Measurements from ENCODE around the gene SEMA4B. TPM values are rescaled to one million over a fixed set of nuclear protein-coding genes. Genes with fewer than 3 reads are reported as not detected.
"Not testable (repeated sequence)": the region's sequence is repeated elsewhere in the genome, so short reads cannot be mapped to it uniquely, and the experiment has no call there.

SEMA4B gene
- polyA plus RNA-seq, 1 donor (not counting 4 experiments of a cell fraction or from before 2014, with no cell fraction given) = 58.7 TPM

GRCh38 chr15:90270502-90271150 lies 69.5 kb downstream of the SEMA4B start:
- H3K9ac ChIP-seq (ENCODE audit: control insufficient read depth, extremely low read depth, insufficient read depth, low read length) = no peak overlapping the region
- no peaks in the 10 kb centered on the region for H3K9me3 ChIP-seq (ENCODE audit: control insufficient read depth, low read depth, low read length)
- no peak overlapping the region for H3K27ac ChIP-seq (ENCODE audit: control insufficient read depth, insufficient read depth, low read length)
- H3K79me2 ChIP-seq (ENCODE audit: control insufficient read depth, insufficient read depth, low read length) = peaks cover 60% of the 10 kb centered on the region
- no peak for TF ChIP-seq EZH2 (IDR thresholded peaks at IDR 0.05; ENCODE audit: low read length)
- TF ChIP-seq, protein P1, sequence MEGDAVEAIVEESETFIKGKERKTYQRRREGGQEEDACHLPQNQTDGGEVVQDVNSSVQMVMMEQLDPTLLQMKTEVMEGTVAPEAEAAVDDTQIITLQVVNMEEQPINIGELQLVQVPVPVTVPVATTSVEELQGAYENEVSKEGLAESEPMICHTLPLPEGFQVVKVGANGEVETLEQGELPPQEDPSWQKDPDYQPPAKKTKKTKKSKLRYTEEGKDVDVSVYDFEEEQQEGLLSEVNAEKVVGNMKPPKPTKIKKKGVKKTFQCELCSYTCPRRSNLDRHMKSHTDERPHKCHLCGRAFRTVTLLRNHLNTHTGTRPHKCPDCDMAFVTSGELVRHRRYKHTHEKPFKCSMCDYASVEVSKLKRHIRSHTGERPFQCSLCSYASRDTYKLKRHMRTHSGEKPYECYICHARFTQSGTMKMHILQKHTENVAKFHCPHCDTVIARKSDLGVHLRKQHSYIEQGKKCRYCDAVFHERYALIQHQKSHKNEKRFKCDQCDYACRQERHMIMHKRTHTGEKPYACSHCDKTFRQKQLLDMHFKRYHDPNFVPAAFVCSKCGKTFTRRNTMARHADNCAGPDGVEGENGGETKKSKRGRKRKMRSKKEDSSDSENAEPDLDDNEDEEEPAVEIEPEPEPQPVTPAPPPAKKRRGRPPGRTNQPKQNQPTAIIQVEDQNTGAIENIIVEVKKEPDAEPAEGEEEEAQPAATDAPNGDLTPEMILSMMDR (optimal IDR thresholded peaks at IDR 0.05 in 1 of 3, IDR thresholded peaks at IDR 0.05 in 1 of 3, conservative IDR thresholded peaks at IDR 0.05 in 1 of 3; ENCODE audit: extremely low read depth in 1 of 3, insufficient read depth in 2 of 3, low read length in 3 of 3) = no peak
- no peaks in the 10 kb centered on the region for H3K27me3 ChIP-seq (ENCODE audit: control insufficient read depth, extremely low read depth, insufficient read depth, low read length)
- dilution Hi-C loops (cut with MboI; ENCODE audit: extremely low pct_ligation_motif_present, low sequenced_read_pairs) = no loop called here
- no peak for FAIRE-seq
- no peak for DNase-seq (ENCODE audit: low read depth, low spot score)
- H3K36me3 ChIP-seq (ENCODE audit: control insufficient read depth in 2 of 2, extremely low read depth in 1 of 2, insufficient read depth in 2 of 2, low read length in 2 of 2) = peaks cover 13 to 34% of the 10 kb centered on the region in 2 experiments
- H4K20me1 ChIP-seq (ENCODE audit: control insufficient read depth, extremely low read depth, insufficient read depth, low read length) = peaks cover 3% of the 10 kb centered on the region
- H2AFZ ChIP-seq (ENCODE audit: control insufficient read depth, low read length) = no peak overlapping the region
- H3K4me1 ChIP-seq (ENCODE audit: control insufficient read depth, extremely low read depth, insufficient read depth, low read length) = peaks cover 16% of the 10 kb centered on the region
- peaks cover 5% of the 10 kb centered on the region for H3K9me1 ChIP-seq (ENCODE audit: control insufficient read depth, extremely low read depth, insufficient read depth, low read length)
- H3K4me3 ChIP-seq (ENCODE audit: control insufficient read depth in 2 of 3, extremely low read depth in 1 of 3, insufficient read depth in 2 of 3, low read depth in 1 of 3, low read length in 3 of 3) = no peak overlapping the region
- no peak overlapping the region for H3K4me2 ChIP-seq (ENCODE audit: control insufficient read depth, extremely low read depth, insufficient read depth, low read depth, low read length)

DNA sequence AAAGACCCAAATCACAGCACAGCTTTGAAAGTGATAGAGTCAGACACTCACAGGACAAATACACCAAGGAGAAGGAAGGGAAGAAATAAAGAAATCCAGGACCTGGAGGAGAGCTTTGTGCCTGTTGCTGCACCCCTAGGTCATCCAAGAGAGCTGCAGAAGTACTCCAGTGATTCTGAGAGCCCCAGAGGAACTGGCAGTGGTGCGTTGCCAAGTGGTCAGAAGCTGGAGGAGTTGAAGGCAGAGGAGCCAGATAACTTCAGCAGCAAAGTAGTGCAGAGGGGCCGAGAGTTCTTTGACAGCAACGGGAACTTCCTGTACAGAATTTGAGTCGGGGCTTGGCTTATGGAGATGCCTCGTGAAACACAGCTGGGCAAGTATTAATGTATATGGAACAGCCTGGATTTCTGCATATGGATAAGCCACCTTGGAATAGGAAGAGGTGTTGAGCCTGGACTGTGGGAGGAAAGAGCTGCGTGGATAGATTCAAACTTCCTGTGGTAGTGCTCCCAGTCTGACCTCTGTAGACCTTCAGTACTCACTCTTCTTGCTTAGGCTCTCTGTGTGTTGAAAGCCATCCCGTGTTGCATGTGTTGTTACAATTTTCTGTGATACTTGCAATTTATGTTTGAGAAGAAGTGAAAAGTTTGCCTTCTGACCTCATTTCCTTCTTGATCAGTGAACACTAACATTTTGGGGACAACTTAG lies 70.5 kb downstream of the SEMA4B start:
- peaks cover 51% of the 10 kb centered on the region for H3K79me2 ChIP-seq (ENCODE audit: control insufficient read depth, insufficient read depth, low read length)

GRCh38 chr15:90278467-90278866 lies 77.3 kb downstream of the SEMA4B start:
- DNase-seq (ENCODE audit: low read depth, low spot score); H3K9ac ChIP-seq (ENCODE audit: control insufficient read depth, extremely low read depth, insufficient read depth, low read length); H3K4me2 ChIP-seq (ENCODE audit: control insufficient read depth, extremely low read depth, insufficient read depth, low read depth, low read length); H3K79me2 ChIP-seq (ENCODE audit: control insufficient read depth, insufficient read depth, low read length); H3K27me3 ChIP-seq (ENCODE audit: control insufficient read depth, extremely low read depth, insufficient read depth, low read length); H3K9me1 ChIP-seq (ENCODE audit: control insufficient read depth, extremely low read depth, insufficient read depth, low read length); H3K27ac ChIP-seq (ENCODE audit: control insufficient read depth, insufficient read depth, low read length); H2AFZ ChIP-seq (ENCODE audit: control insufficient read depth, low read length); H3K4me3 ChIP-seq (ENCODE audit: control insufficient read depth in 2 of 3, extremely low read depth in 1 of 3, insufficient read depth in 2 of 3, low read depth in 1 of 3, low read length in 3 of 3); H3K9me3 ChIP-seq (ENCODE audit: control insufficient read depth, low read depth, low read length); H3K4me1 ChIP-seq (ENCODE audit: control insufficient read depth, extremely low read depth, insufficient read depth, low read length); FAIRE-seq; H3K36me3 ChIP-seq (ENCODE audit: control insufficient read depth in 2 of 2, extremely low read depth in 1 of 2, insufficient read depth in 2 of 2, low read length in 2 of 2); dilution Hi-C loops (cut with MboI; ENCODE audit: extremely low pct_ligation_motif_present, low sequenced_read_pairs); H4K20me1 ChIP-seq (ENCODE audit: control insufficient read depth, extremely low read depth, insufficient read depth, low read length): not testable (repeated sequence)

More for the DNA sequence above, 70.5 kb downstream of the SEMA4B start:
- H3K4me2 ChIP-seq (ENCODE audit: control insufficient read depth, extremely low read depth, insufficient read depth, low read depth, low read length) = no peak overlapping the region
- DNase-seq (ENCODE audit: low read depth, low spot score) = no peak
- peaks cover 5% of the 10 kb centered on the region for H3K9me1 ChIP-seq (ENCODE audit: control insufficient read depth, extremely low read depth, insufficient read depth, low read length)
- dilution Hi-C loops (cut with MboI; ENCODE audit: extremely low pct_ligation_motif_present, low sequenced_read_pairs) = no loop called here
- H3K4me1 ChIP-seq (ENCODE audit: control insufficient read depth, extremely low read depth, insufficient read depth, low read length) = peaks cover 14% of the 10 kb centered on the region
- H3K27me3 ChIP-seq (ENCODE audit: control insufficient read depth, extremely low read depth, insufficient read depth, low read length) = no peaks in the 10 kb centered on the region
- H3K27ac ChIP-seq (ENCODE audit: control insufficient read depth, insufficient read depth, low read length) = no peak overlapping the region
- H3K9me3 ChIP-seq (ENCODE audit: control insufficient read depth, low read depth, low read length) = no peaks in the 10 kb centered on the region
- FAIRE-seq = peak; percentile 43
- peaks cover 3% of the 10 kb centered on the region for H4K20me1 ChIP-seq (ENCODE audit: control insufficient read depth, extremely low read depth, insufficient read depth, low read length)
- H2AFZ ChIP-seq (ENCODE audit: control insufficient read depth, low read length) = no peak overlapping the region
- TF ChIP-seq EZH2 (IDR thresholded peaks at IDR 0.05; ENCODE audit: low read length) = no peak
- TF ChIP-seq, protein P1 (optimal IDR thresholded peaks at IDR 0.05 in 1 of 3, IDR thresholded peaks at IDR 0.05 in 1 of 3, conservative IDR thresholded peaks at IDR 0.05 in 1 of 3; ENCODE audit: extremely low read depth in 1 of 3, insufficient read depth in 2 of 3, low read length in 3 of 3) = no peak
- no peak overlapping the region for H3K4me3 ChIP-seq (ENCODE audit: control insufficient read depth in 2 of 3, extremely low read depth in 1 of 3, insufficient read depth in 2 of 3, low read depth in 1 of 3, low read length in 3 of 3)
- H3K9ac ChIP-seq (ENCODE audit: control insufficient read depth, extremely low read depth, insufficient read depth, low read length) = no peak overlapping the region
- H3K36me3 ChIP-seq (ENCODE audit: control insufficient read depth in 2 of 2, extremely low read depth in 1 of 2, insufficient read depth in 2 of 2, low read length in 2 of 2) = peaks cover 13 to 33% of the 10 kb centered on the region in 2 experiments

All from keratinocyte (primary cell).